Esophagus squamous epithelium (tissue), 4 donors: ENCODE measurements around the gene PIEZO1.

Source experiments
- CTCF ChIP-seq, 6 experiments: fragments of 450-650 bp in 4 of 6; fragments of 200-600 bp in 2 of 6; sonication (generic) in 2 of 6; IDR thresholded peaks; one replicate each; pipeline ENCODE4 v1.5.1; 2016 to 2019; ENCODE audit warnings: antibody characterized with exemption in 6 of 6, mild to moderate bottlenecking in 4 of 6, moderate library complexity in 4 of 6
- POLR2A ChIP-seq, 4 donors: fragments of 450-650 bp; IDR thresholded peaks; one replicate each; pipeline ENCODE4 v1.6.1; 2017; ENCODE audit warnings: antibody characterized with exemption in 4 of 4, mild to moderate bottlenecking in 4 of 4, moderate library complexity in 3 of 4

DNA sequence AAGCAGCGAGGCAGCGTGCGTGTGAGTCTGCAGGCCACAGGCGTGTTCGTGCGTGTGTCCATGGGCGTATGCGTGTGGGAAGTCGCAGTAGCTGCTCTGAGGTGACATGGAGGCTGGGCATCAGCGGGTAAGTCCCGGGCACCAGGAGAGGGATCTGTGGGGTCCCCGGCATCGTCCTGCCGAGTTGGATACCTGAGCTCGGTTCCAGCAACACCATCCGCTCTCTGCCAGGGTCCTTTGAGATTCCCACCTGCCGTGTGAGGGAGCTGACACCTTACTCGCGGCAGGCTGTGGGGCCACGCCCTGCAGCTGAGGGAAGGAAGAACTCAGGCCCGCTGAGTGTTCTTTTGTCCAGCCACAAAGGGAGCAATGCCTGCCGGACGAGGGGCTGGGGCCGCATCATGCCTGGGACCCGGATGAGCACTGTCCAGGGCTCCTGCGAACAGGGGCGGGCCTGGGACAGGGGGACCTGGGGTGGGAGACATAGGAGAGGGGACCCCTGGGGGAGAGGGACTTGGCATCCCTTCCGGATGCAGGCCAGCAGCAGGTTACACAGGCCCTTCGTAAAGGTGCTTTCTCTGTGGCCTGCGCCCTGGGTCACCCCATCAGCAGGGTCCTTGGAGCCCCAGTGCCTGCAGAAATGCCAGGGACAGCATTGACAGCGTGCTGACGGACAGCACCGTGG is 93.7 kb downstream of the PIEZO1 start:
- TF ChIP-seq CTCF (IDR thresholded peaks at IDR 0.05) (no peak), POLR2A (IDR thresholded peaks at IDR 0.05) (no peak)
